H9 (cell line): ENCODE results near the gene FOXP4. TPM values are rescaled to one million over a fixed set of nuclear protein-coding genes. Genes with fewer than 3 reads are reported as not detected.

Experiments
- DNase-seq: peaks from one replicate; pipeline ENCODE4 v3.0.0-alpha.2; 2017
- H2AFZ ChIP-seq: one replicate; pipeline ENCODE4 v1.6.1; 2013; ENCODE audit warnings: mild to moderate bottlenecking, low read length, control low read depth, moderate library complexity
- H2AK5ac ChIP-seq: 2 replicates; pipeline ENCODE4 v1.6.1; 2013; ENCODE audit warnings: low read length, control low read depth, mixed read lengths; ENCODE audit not compliant: insufficient read length
- H2BK120ac ChIP-seq: one replicate; pipeline ENCODE4 v1.6.1; 2013; ENCODE audit warnings: low read depth, mild to moderate bottlenecking, low read length, control low read depth, inconsistent platforms; ENCODE audit not compliant: poor library complexity, severe bottlenecking
- H2BK12ac ChIP-seq: 2 replicates; pipeline ENCODE4 v1.6.1; 2013; ENCODE audit warnings: low read length, control low read depth, mixed read lengths, low read depth; ENCODE audit not compliant: insufficient read length
- H2BK15ac ChIP-seq: 2 replicates; pipeline ENCODE4 v1.6.1; 2013; ENCODE audit warnings: low read depth, low read length, control low read depth
- H2BK20ac ChIP-seq: one replicate; pipeline ENCODE4 v1.6.1; 2013; ENCODE audit warnings: low read depth, mild to moderate bottlenecking, low read length, control low read depth, inconsistent platforms; ENCODE audit not compliant: poor library complexity, severe bottlenecking
- H2BK5ac ChIP-seq: 2 replicates; pipeline ENCODE4 v1.6.1; 2013; ENCODE audit warnings: low read length, control low read depth, mixed read lengths; ENCODE audit not compliant: insufficient read length
- H3K14ac ChIP-seq: 2 replicates; pipeline ENCODE4 v1.6.1; 2013; ENCODE audit warnings: low read length, control low read depth; ENCODE audit not compliant: insufficient read depth
- H3K18ac ChIP-seq: 2 replicates; pipeline ENCODE4 v1.6.1; 2013; ENCODE audit warnings: low read depth, mild to moderate bottlenecking, mixed read lengths, low read length, control low read depth; ENCODE audit not compliant: insufficient read length
- H3K23ac ChIP-seq: 2 replicates; pipeline ENCODE4 v1.6.1; 2013; ENCODE audit warnings: low read length, control low read depth, mixed read lengths, low read depth; ENCODE audit not compliant: insufficient read length
- H3K23me2 ChIP-seq: 2 replicates; pipeline ENCODE4 v1.6.1; 2013; ENCODE audit warnings: low read depth, mild to moderate bottlenecking, mixed read lengths, low read length, control low read depth; ENCODE audit not compliant: insufficient read length, poor library complexity, severe bottlenecking
- H3K27ac ChIP-seq: 2 replicates; pipeline ENCODE4 v1.5.1; 2013; ENCODE audit warnings: low read length, control low read depth, mixed read lengths, low read depth; ENCODE audit not compliant: insufficient read length
- H3K27me3 ChIP-seq: 2 replicates; pipeline ENCODE4 v1.6.1; 2013; ENCODE audit warnings: low read length, control low read depth, inconsistent platforms; ENCODE audit not compliant: insufficient read depth
- H3K4ac ChIP-seq: 2 replicates; pipeline ENCODE4 v1.6.1; 2013; ENCODE audit warnings: low read depth, mild to moderate bottlenecking, control low read depth, inconsistent platforms, low read length, moderate library complexity
- H3K4me1 ChIP-seq: 2 replicates; pipeline ENCODE4 v1.6.1; 2013; ENCODE audit warnings: low read length, control low read depth, inconsistent platforms; ENCODE audit not compliant: insufficient read depth
- H3K4me2 ChIP-seq: 2 replicates; pipeline ENCODE4 v1.6.1; 2013; ENCODE audit warnings: low read length, control low read depth, mixed read lengths; ENCODE audit not compliant: insufficient read length, insufficient read depth
- H3K56ac ChIP-seq: 2 replicates; pipeline ENCODE4 v1.6.1; 2013; ENCODE audit warnings: low read depth, mild to moderate bottlenecking, mixed read lengths, low read length, control low read depth; ENCODE audit not compliant: insufficient read length
- H3K79me1 ChIP-seq: 2 replicates; pipeline ENCODE4 v1.6.1; 2013; ENCODE audit warnings: low read depth, mild to moderate bottlenecking, moderate library complexity, low read length, control low read depth, inconsistent platforms; ENCODE audit not compliant: insufficient read depth, poor library complexity, severe bottlenecking
- H3K79me2 ChIP-seq: 2 replicates; pipeline ENCODE4 v1.6.1; 2013; ENCODE audit warnings: low read length, control low read depth, inconsistent platforms; ENCODE audit not compliant: insufficient read depth
- H3K9ac ChIP-seq: 2 replicates; pipeline ENCODE4 v1.6.1; 2013; ENCODE audit warnings: low read length, control low read depth, mixed read lengths; ENCODE audit not compliant: insufficient read length; ENCODE audit errors: extremely low read depth
- H3K9me3 ChIP-seq: one replicate; pipeline ENCODE4 v1.6.1; 2013; ENCODE audit warnings: low read depth, low read length, inconsistent platforms; ENCODE audit not compliant: control insufficient read depth
- H3T11ph ChIP-seq: one replicate; pipeline ENCODE4 v1.6.1; 2013; ENCODE audit warnings: mild to moderate bottlenecking, low read length, control low read depth, inconsistent platforms
- H4K20me1 ChIP-seq: one replicate; pipeline ENCODE4 v1.6.1; 2013; ENCODE audit not compliant: control insufficient read depth, insufficient read length, insufficient read depth
- H4K5ac ChIP-seq: 2 replicates; pipeline ENCODE4 v1.6.1; 2013; ENCODE audit warnings: low read depth, mild to moderate bottlenecking, mixed read lengths, low read length, control low read depth; ENCODE audit not compliant: insufficient read length
- H4K8ac ChIP-seq: replicated peaks from 2 replicates; pipeline ENCODE4 v1.6.1; 2013; ENCODE audit warnings: low read length, control low read depth, mixed read lengths, low read depth; ENCODE audit not compliant: insufficient read length
- H4K91ac ChIP-seq: 2 replicates; pipeline ENCODE4 v1.6.1; 2013; ENCODE audit warnings: low read depth, mild to moderate bottlenecking, moderate library complexity, mixed read lengths, low read length, control low read depth; ENCODE audit not compliant: insufficient read length
- H3K27ac Mint-ChIP-seq, 3 experiments: 2 replicates in 2 of 3; 3 replicates in 1 of 3; pipeline ENCODE4 v1.8.0; 2020 to 2021; ENCODE audit warnings: mixed read lengths in 3 of 3, mild to moderate bottlenecking in 1 of 3, moderate library complexity in 1 of 3
- H3K27me3 Mint-ChIP-seq: 2 replicates; pipeline ENCODE4 v1.8.0; 2021; ENCODE audit warnings: low read depth, mild to moderate bottlenecking, moderate library complexity, mixed read lengths
- H3K36me3 Mint-ChIP-seq, 3 experiments: 2 replicates in 2 of 3; 3 replicates in 1 of 3; pipeline ENCODE4 v1.8.0; 2020 to 2021; ENCODE audit warnings: low read depth in 3 of 3, mixed read lengths in 3 of 3; ENCODE audit not compliant: insufficient read depth in 1 of 3
- H3K4me1 Mint-ChIP-seq, 2 experiments: 2 replicates each; pipeline ENCODE4 v1.8.0; 2020; ENCODE audit warnings: mixed read lengths in 2 of 2
- H3K4me3 Mint-ChIP-seq, 2 experiments: 2 replicates in 1 of 2; 3 replicates in 1 of 2; pipeline ENCODE4 v1.8.0; 2020 to 2021; ENCODE audit warnings: mild to moderate bottlenecking in 2 of 2, mixed read lengths in 2 of 2, moderate library complexity in 1 of 2
- H3K9me3 Mint-ChIP-seq, 2 experiments: 2 replicates in 1 of 2; 3 replicates in 1 of 2; pipeline ENCODE4 v1.8.0; 2020; ENCODE audit warnings: mild to moderate bottlenecking in 2 of 2, mixed read lengths in 2 of 2, moderate library complexity in 1 of 2
- WGBS: extraction: QIAGEN DNeasy Blood & Tissue Kit; methylation state at CpG from one replicate; pipeline ENCODE4 v1.1.7; 2013; ENCODE audit warnings: missing lambda C conversion rate, low lambda C conversion rate, mixed read lengths; ENCODE audit not compliant: insufficient read length; ENCODE audit errors: extremely low coverage; 5-methylcytosine and 5-hydroxymethylcytosine counted together
- total RNA-seq: library from RNA; stranded (reverse); gene quantifications from 2 replicates; pipeline ENCODE4 v1.2.1, GENCODE V29; 2021
- TF ChIP-seq, protein P1 (sequence below): fragments of 200-600 bp; sonication (generic); conservative IDR thresholded peaks from 3 replicates; pipeline ENCODE4 v1.8.0; 2021; ENCODE audit warnings: antibody characterized with exemption, mild to moderate bottlenecking

The FOXP4 gene
- total RNA-seq, 1 experiment from 2014 or later: 18.2 TPM

DNA sequence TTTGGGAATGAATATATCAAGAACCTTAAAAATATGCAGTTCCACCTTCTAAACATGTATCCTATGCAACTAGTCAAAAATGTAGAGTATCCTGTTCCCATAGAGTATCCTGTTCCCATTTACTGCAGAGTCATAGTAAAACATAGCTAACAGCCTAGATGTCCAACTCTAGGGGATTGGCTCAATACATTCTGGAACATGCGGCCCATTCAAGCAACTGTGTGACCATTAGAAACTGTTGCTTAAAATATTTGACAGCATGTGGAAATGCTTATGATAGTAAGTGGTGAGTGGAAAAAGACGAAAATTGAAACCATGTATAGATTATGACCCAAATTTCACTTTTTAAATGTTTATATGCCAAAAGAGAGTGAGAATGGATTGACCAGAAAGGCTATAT is 11.2 kb downstream of the FOXP4 start:
- Histone ChIP-seq H3K4me2 (no peak overlapping the region), H3K14ac (no peak overlapping the region), H2BK12ac (no peak overlapping the region), H4K91ac (no peak overlapping the region), H3K27me3 (peaks cover 8% of the 10 kb centered on the region; the same call in 1 of the 2 replicates), H2BK5ac (no peak overlapping the region), H2BK120ac (no peak overlapping the region), H3T11ph (no peak overlapping the region), H3K79me2 (no peaks in the 10 kb centered on the region; the same call in 1 of the 2 replicates), H3K9me3 (no peaks in the 10 kb centered on the region), H4K5ac (no peak overlapping the region), H2AFZ (no peak overlapping the region), H3K4me1 (peaks cover 20% of the 10 kb centered on the region), H3K27ac (no peak overlapping the region), H2BK15ac (no peak overlapping the region), H3K23ac (no peak overlapping the region), H3K4ac (no peak overlapping the region), H3K56ac (no peak overlapping the region), H2AK5ac (no peak overlapping the region), H3K23me2 (peaks cover 3% of the 10 kb centered on the region), H3K18ac (no peak overlapping the region), H3K79me1 (no peaks in the 10 kb centered on the region), H3K9ac (no peak overlapping the region), H2BK20ac (no peak overlapping the region), H4K20me1 (no peaks in the 10 kb centered on the region), H4K8ac (no peak overlapping the region)
- WGBS: no CpG with 5 or more reads among the region's 2 CpGs
- no peak for DNase-seq
- peaks cover 0 to 6% (median 0%) of the 10 kb centered on the region in 3 experiments; a peak in 1 of 7 replicates for H3K36me3 Mint-ChIP-seq
- H3K27me3 Mint-ChIP-seq: peaks cover 83% of the 10 kb centered on the region
- no peak overlapping the region for H3K27ac Mint-ChIP-seq
- H3K4me1 Mint-ChIP-seq: peaks cover 67 to 72% of the 10 kb centered on the region in 2 experiments
- H3K9me3 Mint-ChIP-seq: no peaks in the 10 kb centered on the region
- H3K4me3 Mint-ChIP-seq: no peak overlapping the region
- TF ChIP-seq, protein P1, sequence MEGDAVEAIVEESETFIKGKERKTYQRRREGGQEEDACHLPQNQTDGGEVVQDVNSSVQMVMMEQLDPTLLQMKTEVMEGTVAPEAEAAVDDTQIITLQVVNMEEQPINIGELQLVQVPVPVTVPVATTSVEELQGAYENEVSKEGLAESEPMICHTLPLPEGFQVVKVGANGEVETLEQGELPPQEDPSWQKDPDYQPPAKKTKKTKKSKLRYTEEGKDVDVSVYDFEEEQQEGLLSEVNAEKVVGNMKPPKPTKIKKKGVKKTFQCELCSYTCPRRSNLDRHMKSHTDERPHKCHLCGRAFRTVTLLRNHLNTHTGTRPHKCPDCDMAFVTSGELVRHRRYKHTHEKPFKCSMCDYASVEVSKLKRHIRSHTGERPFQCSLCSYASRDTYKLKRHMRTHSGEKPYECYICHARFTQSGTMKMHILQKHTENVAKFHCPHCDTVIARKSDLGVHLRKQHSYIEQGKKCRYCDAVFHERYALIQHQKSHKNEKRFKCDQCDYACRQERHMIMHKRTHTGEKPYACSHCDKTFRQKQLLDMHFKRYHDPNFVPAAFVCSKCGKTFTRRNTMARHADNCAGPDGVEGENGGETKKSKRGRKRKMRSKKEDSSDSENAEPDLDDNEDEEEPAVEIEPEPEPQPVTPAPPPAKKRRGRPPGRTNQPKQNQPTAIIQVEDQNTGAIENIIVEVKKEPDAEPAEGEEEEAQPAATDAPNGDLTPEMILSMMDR: no peak
